Sigmoid colon (tissue), 4 donors: Measurements from ENCODE around the gene PPM1F.

Source experiments
- CTCF ChIP-seq, 4 experiments: fragments of 450-650 bp in 3 of 4; fragments of 200-600 bp in 1 of 4; IDR thresholded peaks; one replicate each; pipeline ENCODE4 v1.5.1; 2016 to 2019; ENCODE audit warnings: antibody characterized with exemption in 4 of 4, mild to moderate bottlenecking in 3 of 4, moderate library complexity in 2 of 4
- EP300 ChIP-seq, 4 donors: sonication (generic); formaldehyde crosslinking; IDR thresholded peaks; one replicate each; pipeline ENCODE4 v1.6.1; 2017; ENCODE audit warnings: antibody characterized with exemption in 4 of 4
- POLR2A ChIP-seq, 2 donors: fragments of 450-650 bp; IDR thresholded peaks; one replicate each; pipeline ENCODE4 v1.6.1; 2016; ENCODE audit warnings: antibody characterized with exemption in 2 of 2, mild to moderate bottlenecking in 2 of 2, moderate library complexity in 2 of 2

GRCh38 chr22:21873619-21874018 lies 79.0 kb downstream of the PPM1F start:
- TF ChIP-seq CTCF (IDR thresholded peaks at IDR 0.05) (no peak), EP300 (IDR thresholded peaks at IDR 0.05) (no peak), POLR2A (IDR thresholded peaks at IDR 0.05) (no peak)
